LoVo (cell line): ENCODE results near the gene CDKAL1.
"Not testable (repeated sequence)": the region's sequence is repeated elsewhere in the genome, so short reads cannot be mapped to it uniquely, and the experiment has no call there.

Experiments used
- DNase-seq: peaks from one replicate; pipeline ENCODE4 v3.0.0-alpha.2; 2016; ENCODE audit warnings: low spot score

The CDKAL1 gene

DNA sequence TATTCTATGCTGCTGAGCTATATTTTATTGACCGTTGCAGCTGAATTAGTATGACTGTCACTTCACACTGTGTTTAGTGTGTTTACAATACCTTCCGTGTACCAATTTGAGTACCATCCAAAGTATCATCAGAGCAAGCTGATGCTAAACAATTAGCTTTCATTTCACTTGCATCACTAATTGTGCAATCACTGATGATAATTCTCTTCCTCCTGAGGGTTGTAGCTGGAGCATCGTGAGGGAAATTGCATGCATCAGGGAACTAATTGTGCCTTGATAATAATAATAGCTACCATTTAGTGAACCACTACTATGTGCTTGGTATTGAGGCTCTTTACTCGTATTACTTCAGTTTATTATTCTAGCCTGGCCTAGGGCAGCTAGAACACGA, 674.5 kb downstream of the CDKAL1 start:
- DNase-seq: no peak

DNA sequence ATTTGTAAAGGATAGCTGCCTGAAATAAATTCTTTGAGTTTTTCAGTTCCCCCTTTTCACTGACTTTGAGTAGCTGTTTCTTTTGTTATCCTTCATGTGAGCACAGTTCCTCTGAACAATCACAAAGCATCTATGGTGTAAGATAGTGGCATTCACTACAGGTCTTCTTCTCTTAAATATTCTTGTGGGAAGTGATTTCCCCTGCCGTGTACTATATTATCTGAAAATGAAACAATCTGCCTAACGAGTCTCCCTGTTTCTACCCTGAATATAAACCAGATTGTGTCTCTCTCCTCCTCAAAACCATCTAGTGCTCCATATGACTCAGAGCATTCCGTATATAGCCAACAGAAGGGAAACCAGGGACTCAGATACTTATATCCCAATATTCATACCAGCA, 679.2 kb downstream of the CDKAL1 start:
- DNase-seq: no peak

DNA sequence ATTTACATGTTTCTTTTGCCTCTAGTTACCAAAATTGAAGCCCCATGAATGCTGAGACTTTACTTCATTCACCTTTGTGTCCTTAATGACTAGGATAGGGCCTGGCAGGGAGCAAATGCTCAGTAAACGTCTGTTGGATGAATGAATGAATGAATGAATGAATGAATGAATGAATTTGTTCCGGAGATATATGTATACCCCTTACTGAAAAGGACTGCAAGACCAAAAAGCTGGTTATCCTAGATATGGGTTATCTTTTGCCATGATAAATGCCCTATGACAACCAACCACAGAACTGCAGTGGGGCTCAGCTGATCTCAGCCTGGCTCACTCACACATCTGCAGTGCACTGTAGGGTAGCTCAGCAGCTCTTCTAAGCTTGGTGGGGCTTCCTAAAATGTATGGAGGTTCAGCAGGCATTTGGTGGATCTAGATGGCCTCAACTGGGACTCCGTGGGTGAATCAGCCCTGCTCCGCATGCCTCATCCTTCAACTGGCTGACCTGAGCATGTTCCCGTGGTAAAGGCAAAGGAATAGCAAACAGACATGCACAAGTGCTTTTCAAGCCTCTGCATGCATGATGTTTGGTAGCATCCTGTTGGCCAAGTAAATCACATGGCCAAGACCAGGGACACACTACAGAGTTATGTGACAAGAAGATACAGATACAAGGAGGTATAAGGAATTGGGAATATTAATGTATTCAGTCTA, 680.6 kb downstream of the CDKAL1 start:
- no peak for DNase-seq

- DNase-seq: no peak
These were observed 685.0 kb downstream of the CDKAL1 start for GRCh38 chr6:21219241-21219640.

DNA sequence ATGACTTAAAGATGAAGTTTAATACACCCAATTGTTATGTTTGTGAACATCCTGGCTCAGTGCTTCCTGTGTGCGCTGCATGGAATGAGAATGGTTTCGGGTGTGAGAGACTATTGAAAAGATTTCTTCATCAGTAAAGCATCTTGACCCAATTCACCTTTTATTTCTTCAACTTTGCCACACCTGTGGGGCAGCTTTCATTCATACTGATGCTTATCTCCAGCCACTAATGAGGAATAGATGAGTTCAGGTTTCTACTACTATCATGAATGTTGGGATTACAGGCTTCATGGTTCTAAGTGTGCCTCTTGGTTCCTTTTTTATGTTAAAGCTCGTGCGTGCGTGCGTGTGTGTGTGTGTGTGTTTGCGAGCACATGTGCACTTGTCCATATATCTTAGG, 685.6 kb downstream of the CDKAL1 start:
- DNase-seq: no peak

GRCh38 chr6:21220271-21220987, 686.2 kb downstream of the CDKAL1 start:
- no peak for DNase-seq

DNA sequence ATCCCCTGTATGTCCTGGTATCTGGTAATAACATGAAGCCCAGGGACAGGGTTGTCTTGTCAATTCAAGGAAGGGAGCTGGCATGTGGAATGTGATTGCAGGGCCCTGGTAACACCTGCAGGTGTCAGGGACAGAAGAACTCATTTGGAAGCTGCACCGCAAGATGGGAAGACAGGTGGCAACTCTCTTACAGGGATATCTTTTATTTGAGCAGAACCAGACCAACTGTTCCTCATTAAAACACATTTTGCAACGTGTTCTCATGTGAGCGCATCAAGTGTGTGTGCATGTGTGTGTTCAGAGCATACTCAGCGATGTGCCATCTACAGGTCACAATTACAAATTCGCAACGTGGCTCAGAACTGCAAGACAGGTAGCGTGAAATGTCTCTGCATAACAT, 688.4 kb downstream of the CDKAL1 start:
- DNase-seq: no peak

DNA sequence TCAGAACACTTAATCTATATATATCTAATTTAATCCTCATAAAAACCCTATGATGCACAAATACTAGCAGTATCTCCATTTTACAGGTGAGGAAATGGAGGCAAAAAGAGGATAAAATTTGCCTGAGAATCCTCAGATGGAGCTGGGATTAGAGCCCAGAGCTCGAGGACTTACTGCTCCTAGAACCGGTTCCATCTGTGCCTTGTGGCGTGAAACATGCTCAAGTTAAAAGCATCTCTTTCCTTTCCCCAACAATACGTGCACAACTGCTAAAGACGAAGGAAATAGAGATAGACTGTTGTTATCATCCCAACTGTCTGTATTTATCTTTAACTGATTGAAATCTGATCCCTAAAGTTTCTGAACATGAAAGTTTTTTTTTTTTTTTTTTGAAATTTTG, 691.7 kb downstream of the CDKAL1 start:
- no peak for DNase-seq

DNA sequence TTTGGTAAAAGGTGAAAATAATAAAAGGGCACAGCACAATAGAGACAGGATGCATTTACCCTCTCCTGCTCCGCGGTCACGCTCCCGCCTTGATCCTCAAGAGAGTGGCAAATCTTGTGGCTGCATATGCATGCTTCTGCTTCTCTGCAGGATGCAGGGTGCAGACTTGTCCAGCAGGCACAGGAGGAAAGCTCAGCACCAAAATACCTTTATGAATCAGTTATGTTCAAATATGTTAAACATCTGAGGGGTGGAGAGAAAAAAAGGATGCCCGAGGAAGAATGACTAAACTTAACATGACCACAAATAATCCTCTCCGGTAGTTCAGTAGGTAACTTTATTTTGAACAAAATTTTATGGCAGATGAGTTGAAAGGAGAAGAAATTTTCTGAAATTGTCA, 693.2 kb downstream of the CDKAL1 start:
- no peak for DNase-seq

DNA sequence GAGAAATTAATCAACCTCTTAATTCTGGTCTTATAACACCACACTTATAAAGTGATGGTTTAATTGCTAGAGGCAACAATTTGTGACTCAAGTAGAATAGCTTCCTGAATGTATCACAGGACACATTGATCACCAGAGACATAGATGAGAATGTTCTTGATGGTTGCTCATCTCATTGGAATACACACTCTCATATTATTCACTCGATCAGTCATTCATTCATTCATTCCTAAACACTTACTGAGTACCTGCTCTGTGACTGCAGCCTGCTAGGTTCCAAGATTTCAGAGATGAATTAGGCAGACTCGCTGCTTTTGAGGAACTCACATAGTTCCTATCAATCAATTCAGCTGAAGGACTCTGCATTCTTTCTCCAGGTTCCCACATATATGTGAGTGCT, 694.2 kb downstream of the CDKAL1 start:
- no peak for DNase-seq

GRCh38 chr6:21228876-21229460, 694.7 kb downstream of the CDKAL1 start:
- DNase-seq: no peak

DNA sequence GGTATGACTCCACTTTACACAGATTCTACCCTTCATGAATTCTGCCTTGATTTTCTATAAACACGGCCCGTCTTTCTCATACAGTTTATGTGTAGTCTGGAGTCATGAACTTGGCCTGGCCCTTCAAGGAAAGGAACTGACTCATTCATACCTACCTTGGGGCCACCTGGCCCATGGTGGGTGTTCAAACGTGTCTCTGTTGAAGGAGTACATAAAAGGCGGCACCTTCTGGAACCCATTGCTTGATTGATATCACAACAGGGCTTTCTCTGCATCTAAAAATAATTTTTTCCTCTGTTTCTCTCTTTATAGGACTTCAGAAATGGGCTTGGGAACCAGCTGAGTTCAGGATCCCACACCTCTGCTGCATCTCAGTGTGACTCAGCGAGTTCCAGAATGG, 696.3 kb downstream of the CDKAL1 start:
- no peak for DNase-seq

DNA sequence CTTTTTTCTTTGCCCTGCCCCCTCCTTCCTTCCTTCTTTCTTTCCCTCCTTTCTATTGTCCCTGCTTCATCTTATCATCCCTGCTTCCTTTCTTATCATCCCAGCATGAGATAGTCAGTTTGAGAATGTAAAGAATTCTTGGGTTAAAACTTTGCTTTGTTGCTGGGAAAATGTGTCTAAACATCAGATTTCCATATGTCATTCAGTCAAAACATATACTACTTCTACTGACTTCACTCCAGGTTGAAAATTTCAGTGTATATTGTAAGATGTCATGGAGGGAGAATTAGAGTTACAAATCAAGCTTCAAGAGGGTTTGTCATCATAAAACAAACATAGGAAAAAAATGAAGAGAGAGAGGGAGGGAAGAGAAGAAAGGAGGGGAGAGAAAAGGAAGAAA, 700.9 kb downstream of the CDKAL1 start:
- no peak for DNase-seq

DNA sequence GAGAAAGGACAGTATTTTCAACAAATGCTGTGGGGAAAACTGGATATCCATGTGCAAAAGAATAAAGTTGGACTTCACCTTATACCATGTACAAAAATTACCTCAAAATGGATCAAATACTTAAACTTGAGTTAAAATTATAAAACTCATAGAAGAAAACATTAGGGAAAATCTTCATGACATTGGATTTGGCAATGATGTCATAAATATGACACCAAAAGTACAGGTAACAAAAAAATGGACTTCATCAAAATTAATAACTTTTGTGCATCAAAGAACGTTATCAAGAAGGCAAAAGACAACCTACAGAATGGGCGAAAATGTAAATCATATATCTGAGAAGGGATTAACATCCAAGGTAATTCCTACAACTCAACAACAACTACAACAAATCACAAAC, 704.0 kb downstream of the CDKAL1 start:
- no peak for DNase-seq

DNA sequence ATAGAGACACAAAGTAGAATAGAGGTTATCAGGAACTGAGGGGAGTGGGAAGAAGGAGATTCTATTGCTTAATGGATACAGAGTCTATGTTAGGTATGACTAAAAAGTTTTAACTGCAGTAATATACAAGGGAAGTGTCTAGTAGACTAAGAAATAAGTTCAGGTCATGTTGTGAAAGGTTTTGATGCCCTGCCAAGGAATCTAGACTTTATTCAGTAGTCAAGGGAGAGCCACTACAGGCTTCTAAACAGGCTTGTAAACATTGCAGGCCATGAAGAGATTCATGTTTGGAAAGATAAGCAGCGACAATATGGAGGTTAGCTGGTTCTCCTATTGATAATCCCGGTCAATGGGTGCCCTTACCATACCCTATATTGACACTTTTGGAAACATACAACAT, 706.5 kb downstream of the CDKAL1 start:
- DNase-seq: no peak

GRCh38 chr6:21241231-21242130, 707.2 kb downstream of the CDKAL1 start:
- no peak for DNase-seq

GRCh38 chr6:21244897-21245470, 710.7 kb downstream of the CDKAL1 start:
- no peak for DNase-seq

DNA sequence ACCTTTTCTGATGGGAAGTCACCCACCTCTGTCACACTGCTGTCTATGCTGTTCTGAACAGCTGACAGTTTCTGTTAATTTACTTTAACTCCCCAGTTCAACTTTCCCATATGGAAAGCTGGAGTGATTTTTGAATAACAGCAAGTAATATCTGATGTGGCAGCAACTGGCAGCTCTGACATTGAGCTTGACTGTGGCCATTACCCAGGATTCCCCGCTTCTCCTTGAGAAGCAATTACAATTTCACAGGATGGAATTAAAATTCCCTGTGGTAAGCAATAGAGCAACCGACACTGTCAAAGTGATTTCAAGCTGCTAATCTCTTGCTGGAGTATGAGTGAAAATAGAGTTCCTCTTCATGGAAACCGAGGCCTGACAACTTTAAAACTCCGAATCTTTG, 711.2 kb downstream of the CDKAL1 start:
- DNase-seq: no peak

GRCh38 chr6:21246075-21246474, 711.8 kb downstream of the CDKAL1 start:
- no peak for DNase-seq

DNA sequence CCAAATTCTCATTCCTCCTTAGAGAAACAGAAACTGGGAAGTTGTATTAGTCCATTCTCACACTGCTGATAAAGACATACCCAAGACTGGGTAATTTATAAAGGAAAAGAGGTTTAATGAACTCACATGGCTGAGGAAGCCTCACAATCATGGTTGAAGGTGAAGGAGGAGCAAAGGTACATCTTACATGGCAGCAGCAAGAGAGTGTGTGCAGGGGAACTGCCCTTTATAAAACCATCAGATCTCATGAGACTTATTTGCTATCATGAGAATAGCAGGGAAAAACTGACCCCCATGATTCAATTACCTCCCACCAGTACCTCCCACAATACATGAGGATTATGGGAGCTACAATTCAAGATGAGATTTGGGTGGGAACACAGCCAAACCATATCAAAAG, 720.2 kb downstream of the CDKAL1 start:
- DNase-seq: not testable (repeated sequence)

DNA sequence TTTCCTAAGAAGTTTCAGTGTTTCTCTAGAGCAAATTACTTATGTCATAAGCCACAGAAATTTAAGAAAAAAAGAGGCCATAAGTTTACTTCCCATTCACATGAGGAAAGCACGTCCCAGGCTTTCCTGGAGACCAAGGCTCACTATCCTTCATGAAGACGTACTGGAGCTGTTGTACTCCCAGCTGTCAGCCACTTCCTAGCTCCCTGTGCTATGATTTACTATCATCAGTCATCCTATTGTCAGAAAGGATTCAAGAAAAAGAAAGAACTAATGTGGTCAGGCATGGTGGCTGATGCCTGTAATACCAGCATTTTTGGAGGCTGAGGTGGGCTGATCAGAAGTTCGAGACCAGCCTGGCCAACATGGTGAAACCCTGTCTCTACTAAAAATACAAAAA, 721.9 kb downstream of the CDKAL1 start:
- DNase-seq: no peak

DNA sequence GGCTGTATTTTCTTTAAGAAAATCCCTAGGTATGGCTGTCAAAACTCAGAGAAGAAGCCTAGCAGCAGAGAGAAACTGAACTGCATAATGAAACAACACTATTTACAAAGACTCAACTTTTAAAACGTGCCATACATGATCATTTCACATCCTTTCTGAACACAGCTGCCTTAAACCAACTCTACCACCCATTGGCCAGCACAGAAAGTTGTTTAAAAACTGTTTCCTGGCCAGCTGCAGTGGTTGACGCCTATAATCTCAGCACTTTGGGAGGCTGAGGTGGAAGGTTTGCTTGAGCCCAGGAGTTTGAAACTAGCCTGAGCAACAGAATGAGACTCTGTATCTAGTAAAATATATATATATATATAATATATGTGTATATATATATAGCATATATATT, 722.9 kb downstream of the CDKAL1 start:
- DNase-seq: no peak
